GM12878 (cell line): ENCODE data around the gene GRK5. TPM values are rescaled to one million over a fixed set of nuclear protein-coding genes. Genes with fewer than 3 reads are reported as not detected.

Experiments used
- HDAC2 ChIP-seq: fragments of 200-600 bp; sonication (generic); IDR thresholded peaks from 2 replicates; pipeline ENCODE4 v1.6.1; 2017
- NFYB ChIP-seq: IDR thresholded peaks from 2 replicates; pipeline ENCODE4 v1.6.1; 2011; ENCODE audit warnings: low read depth, mild to moderate bottlenecking, low read length, improper control_type of control experiment, moderate library complexity; ENCODE audit not compliant: insufficient read depth
- SP1 ChIP-seq: IDR thresholded peaks from one replicate; pipeline ENCODE4 v1.6.1; 2011; ENCODE audit warnings: low read depth, low read length
- SRF ChIP-seq, 2 experiments: IDR thresholded peaks; 2 replicates each; pipeline ENCODE4 v1.6.1; 2011; ENCODE audit warnings: low read depth in 2 of 2, low read length in 2 of 2, mild to moderate bottlenecking in 1 of 2, moderate library complexity in 1 of 2
- TAF1 ChIP-seq: IDR thresholded peaks from 2 replicates; pipeline ENCODE4 v1.6.1; 2011; ENCODE audit warnings: mild to moderate bottlenecking, low read depth, low read length, borderline replicate concordance
- YBX1 ChIP-seq: fragments of 450-650 bp; IDR thresholded peaks from 2 replicates; pipeline ENCODE4 v1.6.1; 2016; ENCODE audit warnings: antibody characterized with exemption
- ZNF24 ChIP-seq: fragments of 450-650 bp; IDR thresholded peaks from 2 replicates; pipeline ENCODE4 v1.6.1; 2017; ENCODE audit warnings: antibody characterized with exemption, mild to moderate bottlenecking
- polyA plus RNA-seq, 11 experiments: library from polyadenylated mRNA; depleted of rRNA in 4 of 11; unstranded in 6 of 11; stranded (reverse) in 5 of 11; fragments of >200 nt; fragmentation: Nextera tagmentation in 4 of 11; fragmentation: Illumina TruSeq in 1 of 11; extraction: Ambion mirVana in 4 of 11; extraction: Trizol in 1 of 11; gene quantifications; 1 replicate in 1 of 11; 2 replicates in 10 of 11; pipeline versions ENCODE4 v1.2.1 to v1.2.3, GENCODE V29; 2011 to 2016; ENCODE audit warnings: inconsistent platforms in 2 of 11, missing spikeins in 2 of 11, low read depth in 1 of 11
- total RNA-seq, 4 experiments: library from RNA; depleted of rRNA in 3 of 4; stranded (reverse); fragments of >200 nt in 3 of 4; fragmentation: Illumina TruSeq in 1 of 4; extraction: Trizol in 1 of 4; gene quantifications; 2 replicates each; pipeline versions ENCODE4 v1.2.1 to v1.2.3, GENCODE V29; 2013 to 2021
- TF ChIP-seq, protein P1 (sequence below): fragments of 450-650 bp; IDR thresholded peaks from 2 replicates; pipeline ENCODE4 v1.6.1; 2017; ENCODE audit warnings: mild to moderate bottlenecking, moderate library complexity
- TF ChIP-seq, protein P2 (sequence below): IDR thresholded peaks from 2 replicates; pipeline ENCODE4 v1.6.1; 2012; ENCODE audit warnings: mild to moderate bottlenecking, low read depth, low read length

GRK5 gene
- total and polyA plus RNA-seq, 10 of the 15 experiments (the other 5 are each of a cell fraction or from before 2014, with no cell fraction given), result 0.11 to 22.1 (median 10.0) TPM

DNA sequence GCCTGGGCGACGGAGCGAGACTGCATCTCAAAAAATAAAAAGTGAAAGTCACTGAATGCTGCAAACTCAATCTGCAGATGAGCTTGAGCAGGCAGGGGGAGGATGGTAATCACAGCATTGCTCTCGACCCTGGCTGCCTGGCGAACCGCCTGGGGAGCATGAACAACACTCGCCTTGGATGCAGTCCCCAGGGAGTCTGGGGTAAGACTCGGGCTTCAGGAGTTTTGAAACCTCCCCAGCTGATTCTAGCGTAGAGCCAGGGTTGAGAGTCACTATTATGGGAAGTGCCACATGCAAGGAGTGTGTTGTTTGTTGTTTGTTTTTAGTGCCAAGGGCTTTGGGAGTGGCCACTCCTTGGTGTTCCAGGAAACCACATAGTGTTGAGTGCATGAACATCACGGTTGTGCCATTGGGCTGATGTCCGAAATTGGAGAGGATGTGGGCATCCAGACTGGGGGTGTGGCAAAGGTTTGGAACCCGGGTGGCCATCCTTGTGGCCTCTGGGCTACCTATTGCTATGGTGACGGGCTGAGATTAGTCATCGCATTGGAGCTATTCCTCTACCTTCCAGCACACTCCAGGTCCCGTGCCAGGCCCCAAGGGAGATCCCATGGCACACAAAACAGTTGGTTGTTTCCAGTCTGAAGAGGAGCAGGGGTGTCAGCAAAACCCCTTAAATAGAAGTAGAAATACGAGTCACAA is 242.5 kb downstream of the GRK5 start (continued):
- TF ChIP-seq, protein P1, sequence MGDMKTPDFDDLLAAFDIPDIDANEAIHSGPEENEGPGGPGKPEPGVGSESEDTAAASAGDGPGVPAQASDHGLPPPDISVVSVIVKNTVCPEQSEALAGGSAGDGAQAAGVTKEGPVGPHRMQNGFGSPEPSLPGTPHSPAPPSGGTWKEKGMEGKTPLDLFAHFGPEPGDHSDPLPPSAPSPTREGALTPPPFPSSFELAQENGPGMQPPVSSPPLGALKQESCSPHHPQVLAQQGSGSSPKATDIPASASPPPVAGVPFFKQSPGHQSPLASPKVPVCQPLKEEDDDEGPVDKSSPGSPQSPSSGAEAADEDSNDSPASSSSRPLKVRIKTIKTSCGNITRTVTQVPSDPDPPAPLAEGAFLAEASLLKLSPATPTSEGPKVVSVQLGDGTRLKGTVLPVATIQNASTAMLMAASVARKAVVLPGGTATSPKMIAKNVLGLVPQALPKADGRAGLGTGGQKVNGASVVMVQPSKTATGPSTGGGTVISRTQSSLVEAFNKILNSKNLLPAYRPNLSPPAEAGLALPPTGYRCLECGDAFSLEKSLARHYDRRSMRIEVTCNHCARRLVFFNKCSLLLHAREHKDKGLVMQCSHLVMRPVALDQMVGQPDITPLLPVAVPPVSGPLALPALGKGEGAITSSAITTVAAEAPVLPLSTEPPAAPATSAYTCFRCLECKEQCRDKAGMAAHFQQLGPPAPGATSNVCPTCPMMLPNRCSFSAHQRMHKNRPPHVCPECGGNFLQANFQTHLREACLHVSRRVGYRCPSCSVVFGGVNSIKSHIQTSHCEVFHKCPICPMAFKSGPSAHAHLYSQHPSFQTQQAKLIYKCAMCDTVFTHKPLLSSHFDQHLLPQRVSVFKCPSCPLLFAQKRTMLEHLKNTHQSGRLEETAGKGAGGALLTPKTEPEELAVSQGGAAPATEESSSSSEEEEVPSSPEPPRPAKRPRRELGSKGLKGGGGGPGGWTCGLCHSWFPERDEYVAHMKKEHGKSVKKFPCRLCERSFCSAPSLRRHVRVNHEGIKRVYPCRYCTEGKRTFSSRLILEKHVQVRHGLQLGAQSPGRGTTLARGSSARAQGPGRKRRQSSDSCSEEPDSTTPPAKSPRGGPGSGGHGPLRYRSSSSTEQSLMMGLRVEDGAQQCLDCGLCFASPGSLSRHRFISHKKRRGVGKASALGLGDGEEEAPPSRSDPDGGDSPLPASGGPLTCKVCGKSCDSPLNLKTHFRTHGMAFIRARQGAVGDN, result no peak
- no peak for TF ChIP-seq SP1
- TF ChIP-seq, protein P2, sequence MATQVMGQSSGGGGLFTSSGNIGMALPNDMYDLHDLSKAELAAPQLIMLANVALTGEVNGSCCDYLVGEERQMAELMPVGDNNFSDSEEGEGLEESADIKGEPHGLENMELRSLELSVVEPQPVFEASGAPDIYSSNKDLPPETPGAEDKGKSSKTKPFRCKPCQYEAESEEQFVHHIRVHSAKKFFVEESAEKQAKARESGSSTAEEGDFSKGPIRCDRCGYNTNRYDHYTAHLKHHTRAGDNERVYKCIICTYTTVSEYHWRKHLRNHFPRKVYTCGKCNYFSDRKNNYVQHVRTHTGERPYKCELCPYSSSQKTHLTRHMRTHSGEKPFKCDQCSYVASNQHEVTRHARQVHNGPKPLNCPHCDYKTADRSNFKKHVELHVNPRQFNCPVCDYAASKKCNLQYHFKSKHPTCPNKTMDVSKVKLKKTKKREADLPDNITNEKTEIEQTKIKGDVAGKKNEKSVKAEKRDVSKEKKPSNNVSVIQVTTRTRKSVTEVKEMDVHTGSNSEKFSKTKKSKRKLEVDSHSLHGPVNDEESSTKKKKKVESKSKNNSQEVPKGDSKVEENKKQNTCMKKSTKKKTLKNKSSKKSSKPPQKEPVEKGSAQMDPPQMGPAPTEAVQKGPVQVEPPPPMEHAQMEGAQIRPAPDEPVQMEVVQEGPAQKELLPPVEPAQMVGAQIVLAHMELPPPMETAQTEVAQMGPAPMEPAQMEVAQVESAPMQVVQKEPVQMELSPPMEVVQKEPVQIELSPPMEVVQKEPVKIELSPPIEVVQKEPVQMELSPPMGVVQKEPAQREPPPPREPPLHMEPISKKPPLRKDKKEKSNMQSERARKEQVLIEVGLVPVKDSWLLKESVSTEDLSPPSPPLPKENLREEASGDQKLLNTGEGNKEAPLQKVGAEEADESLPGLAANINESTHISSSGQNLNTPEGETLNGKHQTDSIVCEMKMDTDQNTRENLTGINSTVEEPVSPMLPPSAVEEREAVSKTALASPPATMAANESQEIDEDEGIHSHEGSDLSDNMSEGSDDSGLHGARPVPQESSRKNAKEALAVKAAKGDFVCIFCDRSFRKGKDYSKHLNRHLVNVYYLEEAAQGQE, result no peak
- no peak for TF ChIP-seq HDAC2
- TF ChIP-seq NFYB, result no peak
- no peak for TF ChIP-seq ZNF24
- no peak for TF ChIP-seq SRF (IDR thresholded peaks at IDR 0.05; ENCODE audit: low read depth in 2 of 2, low read length in 2 of 2)
- TF ChIP-seq TAF1, result no peak
- no peak for TF ChIP-seq YBX1
